Activated CD4-positive, alpha-beta T cell treated with anti-CD3 and anti-CD28 coated beads, Interleukin-2, amount 50 U/mL, for 16 hours (primary cell): ENCODE measurements around the gene IGF1R.

ENCODE experiments used
- DNase-seq: peaks from one replicate; pipeline ENCODE4 v3.0.0-alpha.2; 2020

IGF1R gene

DNA sequence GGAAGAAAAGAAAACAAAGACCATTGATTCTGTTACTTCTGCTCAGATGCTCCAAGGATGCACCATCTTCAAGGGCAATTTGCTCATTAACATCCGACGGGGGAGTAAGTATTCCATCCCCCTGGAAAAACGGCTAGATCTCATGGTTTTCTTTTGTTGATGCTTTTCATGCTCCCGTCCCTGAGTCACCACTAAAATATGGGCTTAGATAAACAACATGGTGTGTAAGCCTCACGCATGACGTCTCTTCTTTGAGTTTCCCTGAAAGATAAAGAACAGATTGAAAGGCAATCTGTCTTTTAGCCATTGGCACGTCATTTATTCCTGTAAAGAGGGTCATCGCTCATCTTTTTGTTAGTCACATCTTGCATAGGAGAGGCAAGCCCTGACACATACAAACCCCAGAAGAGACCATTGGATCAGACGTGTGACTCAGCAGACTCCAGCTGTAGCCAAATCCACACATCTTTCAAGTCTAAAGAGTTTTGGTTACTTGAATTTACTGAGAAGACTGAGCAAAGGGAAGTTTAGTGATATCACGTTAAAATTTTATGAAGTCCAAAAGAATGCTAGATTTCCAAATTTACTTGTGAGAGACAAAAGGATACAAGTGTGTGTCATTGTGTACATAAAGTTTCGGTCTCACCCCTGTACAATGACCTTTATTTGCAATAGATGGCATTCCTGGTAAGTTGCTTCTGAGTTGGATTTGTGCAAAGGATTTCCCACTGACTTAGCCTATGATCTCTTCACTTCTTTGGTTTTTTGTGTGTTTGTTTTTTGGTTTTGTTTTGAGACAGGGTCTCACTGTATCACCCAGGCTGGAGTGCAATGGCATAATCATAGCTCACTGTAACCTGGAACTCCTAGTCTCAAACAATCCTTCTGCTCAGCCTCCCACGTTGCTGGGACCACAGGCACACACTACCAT, 248.7 kb downstream of the IGF1R start:
- DNase-seq: no peak

DNA sequence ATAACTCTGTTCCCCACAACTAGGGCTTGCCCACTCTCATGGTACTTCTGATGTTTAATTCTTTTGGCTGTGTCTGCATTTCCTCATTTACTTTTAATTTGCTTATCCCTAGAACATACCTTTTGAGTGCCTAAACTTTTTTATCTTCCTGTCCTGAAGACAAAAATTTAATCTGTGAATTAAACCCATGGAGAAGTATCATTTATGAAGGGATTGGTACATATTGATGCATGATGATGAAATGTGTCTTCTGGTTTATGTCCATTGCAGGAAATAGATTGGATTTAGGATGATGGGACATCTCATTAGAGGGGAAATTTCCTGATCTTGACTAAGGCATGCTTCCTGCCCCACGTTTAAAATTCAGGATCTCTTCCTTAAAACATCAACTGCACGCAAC, 249.8 kb downstream of the IGF1R start:
- no peak for DNase-seq

DNA sequence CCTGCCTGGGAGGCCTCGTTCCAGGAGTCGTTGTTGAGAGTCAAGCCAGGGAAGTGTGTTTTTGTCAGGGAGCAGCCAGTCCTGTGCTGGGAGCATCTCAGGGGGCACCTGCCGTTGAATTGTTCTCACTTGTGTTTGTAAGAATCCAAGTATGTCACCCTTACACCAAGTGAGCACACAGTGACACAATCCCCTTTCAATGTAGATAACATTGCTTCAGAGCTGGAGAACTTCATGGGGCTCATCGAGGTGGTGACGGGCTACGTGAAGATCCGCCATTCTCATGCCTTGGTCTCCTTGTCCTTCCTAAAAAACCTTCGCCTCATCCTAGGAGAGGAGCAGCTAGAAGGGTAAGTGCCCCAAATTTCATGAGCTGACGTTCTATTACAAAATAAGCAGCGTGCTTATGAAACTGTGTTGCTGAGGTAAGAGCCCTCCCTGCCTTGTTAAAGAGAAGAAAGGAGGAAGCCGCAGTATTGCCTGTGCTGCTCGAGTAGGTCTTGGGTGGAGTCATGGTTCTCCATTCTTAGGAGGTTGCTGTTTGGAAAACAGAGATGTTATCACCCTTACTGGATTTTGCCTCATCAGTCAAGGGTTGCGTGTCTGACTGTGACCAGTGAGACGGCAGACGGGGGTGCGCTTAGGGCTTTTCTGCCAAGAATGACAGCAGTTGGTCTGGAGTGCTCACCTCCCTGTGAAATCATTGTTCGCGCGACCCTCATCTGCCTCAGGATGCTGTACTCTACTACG, 251.1 kb downstream of the IGF1R start:
- DNase-seq: no peak

DNA sequence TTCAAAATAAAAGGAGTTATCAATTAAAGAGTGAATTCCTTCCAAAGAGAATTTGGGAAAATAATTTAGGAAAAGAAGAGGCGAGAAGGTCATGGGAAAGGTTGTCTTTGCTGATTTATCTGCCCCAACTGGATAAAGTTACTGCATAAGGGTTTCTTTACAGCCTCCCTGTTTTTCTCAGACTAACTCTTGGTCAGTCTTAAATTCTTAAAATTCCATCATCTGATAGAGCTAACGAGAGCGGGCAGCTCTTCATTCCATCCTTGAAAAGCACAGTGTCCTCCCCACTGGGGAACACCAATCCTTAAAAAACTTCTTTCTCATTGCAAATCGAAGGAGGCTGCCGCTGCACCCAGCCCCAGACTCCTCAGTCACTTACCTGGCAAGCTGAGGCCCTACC, 252.0 kb downstream of the IGF1R start:
- DNase-seq: no peak

DNA sequence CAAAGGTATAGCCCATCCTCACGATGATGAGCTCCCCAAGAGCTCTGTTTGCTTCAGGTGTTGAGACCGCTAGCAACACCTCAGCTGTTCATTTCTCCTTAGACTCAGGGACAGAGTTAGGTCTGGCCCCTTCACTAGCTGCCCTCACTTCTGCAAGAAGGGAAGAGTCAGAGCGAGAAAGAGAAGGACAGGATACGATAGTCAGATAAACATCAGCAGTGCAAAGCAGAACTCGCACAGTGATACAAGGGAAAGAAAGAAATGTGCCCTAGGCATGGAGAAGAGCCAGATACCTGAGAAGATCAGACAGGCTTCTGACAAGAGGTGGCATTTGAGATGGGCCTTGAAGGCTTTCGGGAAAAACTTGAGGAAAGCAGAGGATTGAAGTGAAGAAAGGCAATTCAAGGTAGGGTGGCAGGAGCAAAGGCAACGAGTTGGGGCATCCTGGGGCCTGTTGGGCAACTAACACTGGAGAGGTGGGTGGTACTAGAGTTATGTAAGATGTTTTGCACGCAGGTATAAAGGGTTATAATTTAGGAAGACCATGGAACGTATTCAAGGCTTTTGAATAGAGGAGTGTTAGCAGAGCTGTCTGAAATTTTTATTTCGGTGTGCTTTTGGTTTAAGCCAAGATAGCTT, 253.2 kb downstream of the IGF1R start:
- DNase-seq: peak; percentile 23

DNA sequence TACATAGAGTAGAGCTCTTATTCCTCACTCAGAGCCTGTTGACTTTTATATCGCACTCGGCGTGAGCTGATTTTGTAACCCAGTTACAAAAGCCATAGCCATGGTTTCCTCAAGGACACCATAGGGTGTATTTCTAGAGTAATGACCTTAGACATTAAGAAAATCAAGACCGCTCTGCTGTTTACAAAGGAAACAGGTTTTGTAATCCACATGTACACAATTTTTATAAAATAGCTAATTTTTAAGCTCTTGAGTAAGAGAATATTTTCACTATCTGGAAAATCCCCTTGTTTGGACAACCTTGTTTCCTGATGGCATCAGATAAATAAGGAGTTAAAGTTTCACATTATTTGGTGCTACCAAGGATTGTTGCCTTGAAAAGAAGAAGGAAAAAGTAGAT, 254.6 kb downstream of the IGF1R start:
- DNase-seq: no peak

DNA sequence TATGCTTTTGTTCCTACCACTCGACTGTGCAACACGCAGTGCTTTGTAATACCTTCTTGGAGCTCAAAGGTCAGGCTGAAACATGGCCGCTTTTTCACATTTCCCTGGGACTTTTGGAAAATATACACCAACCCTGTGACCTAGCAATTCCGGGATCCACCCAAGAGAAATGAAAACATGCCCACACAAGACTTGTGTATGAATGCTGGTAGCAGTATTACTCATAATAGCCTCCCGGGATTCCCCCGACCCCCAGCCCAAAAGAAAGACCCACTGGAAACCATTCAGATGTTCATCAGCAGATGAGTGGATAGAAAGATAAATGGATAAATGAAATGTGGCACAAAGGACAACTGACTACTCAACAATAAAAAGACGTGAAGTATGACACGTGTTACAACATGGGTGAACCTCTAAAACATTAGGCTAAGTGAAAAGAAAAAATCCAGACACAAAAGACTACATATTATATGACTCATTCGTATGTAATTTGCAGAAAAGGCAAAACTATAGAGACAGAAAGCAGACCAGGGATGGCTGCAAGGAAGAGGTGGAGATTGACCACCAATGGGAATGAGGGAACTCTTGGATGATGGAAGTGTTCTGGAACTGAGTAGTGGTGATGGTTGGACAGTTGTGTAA, 255.2 kb downstream of the IGF1R start:
- DNase-seq: no peak

DNA sequence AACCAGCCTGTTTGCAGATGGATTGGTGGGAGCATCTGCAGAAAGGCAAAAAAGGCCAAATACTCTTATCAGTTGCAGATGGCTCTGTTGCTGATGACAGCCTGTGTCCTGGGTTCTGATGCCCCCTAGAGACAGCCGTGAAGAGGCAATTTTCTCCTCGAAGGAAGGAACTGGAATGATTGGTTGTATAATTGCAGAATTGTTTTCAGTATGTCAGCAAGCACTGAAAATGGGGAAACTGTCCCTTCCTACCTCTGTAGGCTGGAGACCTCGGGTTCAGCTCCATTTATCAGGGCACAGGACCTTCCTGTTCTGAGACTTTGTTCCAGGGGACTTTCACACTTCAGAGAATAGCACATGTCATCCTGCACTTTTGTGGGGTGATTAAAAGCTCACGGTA, 256.2 kb downstream of the IGF1R start:
- no peak for DNase-seq

DNA sequence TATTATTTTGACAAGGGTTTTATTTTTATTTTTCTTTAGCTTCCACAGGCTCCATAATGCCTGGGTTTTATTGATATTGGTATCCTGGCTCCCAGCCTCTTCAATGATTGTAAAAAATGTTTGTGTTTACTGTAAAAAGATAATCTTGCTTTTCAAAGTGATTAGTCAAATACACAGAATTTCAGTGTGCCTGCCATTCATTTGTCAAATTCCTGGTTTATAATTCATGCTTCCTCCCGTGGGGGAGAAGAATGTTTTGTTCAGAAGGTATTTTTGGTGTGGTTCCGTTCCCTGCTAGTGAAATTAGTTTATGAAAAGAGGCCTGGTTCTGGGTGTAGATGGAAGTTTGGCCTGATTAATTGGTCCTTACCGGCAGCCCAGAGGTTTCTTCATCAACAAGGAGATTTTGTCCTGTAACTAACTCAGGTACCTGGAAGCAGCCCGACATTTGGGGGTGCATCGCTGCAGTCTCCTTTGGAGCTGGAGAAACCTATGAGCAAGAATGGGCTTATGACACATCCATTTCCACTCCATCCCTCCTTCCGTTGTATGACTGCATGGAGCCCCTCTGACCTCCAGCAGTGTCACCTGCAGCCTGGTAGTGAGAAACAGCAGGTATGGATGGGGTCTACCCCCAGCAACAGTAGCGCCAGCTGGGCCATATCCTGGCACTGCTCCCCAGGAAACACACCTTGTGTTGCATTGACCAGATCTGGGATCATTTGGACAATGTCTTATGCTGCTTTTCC, 257.8 kb downstream of the IGF1R start:
- no peak for DNase-seq

DNA sequence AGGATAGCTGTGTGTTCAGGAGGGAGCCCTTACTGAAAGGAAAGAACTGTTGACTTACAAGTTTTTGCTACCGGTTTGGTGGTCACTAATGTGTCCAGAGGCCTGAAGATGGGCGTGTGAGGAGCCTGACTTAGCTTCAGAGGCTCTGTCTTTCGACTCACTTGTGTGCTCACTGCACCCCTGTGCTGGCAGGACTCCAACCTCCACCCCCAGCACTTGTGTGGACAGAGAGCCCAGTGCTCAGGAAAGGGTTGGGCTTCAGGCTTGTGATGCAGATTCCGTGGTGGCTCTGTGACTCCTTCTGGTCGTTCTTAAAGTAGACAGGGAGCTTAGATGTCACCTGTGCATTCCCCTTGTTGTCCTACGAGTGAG, 258.4 kb downstream of the IGF1R start:
- DNase-seq: no peak

DNA sequence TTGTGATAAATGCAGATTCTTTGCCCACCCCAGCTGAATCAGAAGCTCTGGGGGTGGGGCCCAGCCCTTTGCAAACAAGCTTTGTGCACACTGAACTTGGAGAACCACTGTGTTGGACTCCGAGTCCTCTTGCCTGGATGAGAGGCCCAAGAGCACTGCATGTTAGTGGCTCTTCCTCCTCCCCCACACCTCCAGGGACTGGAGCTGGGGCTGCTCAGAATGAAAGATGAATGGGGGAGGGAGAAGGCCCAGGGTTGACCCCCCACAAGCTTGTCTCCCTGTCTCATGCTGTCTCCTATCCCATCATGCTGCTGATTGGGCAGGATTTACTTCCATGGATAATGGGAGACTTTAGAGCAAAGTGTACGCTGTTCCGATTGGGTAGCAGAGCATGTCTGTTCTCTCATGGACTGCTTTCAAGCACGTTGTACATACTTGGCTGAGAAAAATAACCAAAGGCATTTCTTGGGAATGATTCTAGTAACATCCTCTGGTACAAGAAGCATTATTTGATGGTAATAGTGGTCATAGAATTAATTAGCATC, 259.7 kb downstream of the IGF1R start:
- DNase-seq: no peak

DNA sequence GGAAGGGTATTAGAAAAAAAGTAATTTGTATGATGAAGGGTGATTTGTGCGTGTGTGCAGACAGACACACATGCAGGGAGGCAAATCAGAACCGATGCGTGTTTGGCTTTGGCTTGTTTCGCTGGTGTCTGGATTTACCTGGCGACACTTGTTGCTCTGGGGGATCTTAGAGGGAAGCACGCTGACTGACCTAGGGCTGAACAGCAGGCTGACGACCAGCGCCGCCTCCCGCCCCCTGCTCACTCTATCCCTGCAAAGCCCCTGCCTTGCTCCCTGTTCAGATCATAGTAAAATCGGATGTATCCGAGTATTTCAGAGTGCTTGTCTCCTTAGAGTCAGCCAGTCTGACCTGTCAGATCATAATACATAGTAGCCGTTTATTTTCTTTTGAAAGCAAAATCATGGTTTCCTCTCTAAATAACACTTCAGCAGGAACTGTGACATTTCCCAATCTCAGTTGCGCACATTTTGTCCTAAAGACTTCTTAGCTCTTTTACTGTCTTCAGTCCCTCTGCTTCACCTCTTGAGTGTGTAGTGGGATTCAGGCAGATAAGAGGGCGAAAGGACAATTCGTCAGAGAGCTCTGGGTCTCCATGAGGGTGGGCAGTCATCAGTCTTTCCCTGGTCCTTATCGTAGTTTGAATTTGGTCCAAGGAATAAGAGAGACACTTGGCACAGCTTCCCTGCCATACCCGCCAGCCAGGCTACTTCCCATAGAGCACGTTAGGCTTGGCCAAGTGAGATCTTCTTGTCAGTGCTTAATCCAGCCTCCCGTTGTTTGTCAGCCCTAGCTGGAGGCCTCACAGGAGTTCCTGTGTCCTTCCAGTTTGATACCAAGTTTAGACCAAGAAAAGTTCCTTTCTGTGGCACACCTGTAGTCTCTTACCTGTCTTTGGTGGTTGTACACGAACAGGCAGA, 261.9 kb downstream of the IGF1R start:
- no peak for DNase-seq

DNA sequence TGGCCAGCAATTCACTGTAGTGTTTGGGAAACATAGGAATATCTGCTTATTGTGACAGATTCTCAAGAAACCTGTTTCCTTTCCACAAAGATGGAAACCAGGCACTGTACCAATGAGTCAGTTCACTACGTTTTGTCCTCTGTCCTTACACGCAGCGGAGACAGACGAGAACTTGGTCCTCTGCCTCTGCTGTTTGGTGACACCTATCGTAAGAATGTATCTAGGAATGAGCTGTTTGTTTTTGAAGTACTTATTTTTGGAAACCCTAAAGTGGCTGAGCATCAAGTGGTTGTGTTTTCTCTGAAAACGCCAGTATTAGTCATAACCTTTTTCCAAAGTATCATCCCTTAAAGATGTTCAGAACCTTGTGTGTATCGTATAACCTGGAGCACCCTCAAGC, 266.3 kb downstream of the IGF1R start:
- DNase-seq: peak; percentile 59

DNA sequence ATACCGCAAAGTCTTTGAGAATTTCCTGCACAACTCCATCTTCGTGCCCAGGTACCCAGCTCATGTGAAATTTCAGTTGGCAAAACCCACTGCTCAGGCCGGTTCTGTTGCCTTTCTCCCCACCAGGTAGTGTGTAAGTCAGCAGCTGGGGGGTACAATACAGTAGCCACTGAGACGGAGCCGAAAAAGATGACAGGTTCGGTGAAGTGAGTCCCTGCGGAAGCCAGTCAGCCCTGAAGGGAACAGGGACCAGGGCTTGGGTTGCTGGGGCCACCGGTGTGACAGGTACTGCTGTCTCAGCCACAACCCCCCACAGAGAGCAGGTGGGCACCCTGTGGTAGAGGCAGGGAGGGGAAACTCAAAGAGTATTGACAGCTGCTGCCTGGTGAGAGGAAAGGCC, 268.5 kb downstream of the IGF1R start:
- no peak for DNase-seq

DNA sequence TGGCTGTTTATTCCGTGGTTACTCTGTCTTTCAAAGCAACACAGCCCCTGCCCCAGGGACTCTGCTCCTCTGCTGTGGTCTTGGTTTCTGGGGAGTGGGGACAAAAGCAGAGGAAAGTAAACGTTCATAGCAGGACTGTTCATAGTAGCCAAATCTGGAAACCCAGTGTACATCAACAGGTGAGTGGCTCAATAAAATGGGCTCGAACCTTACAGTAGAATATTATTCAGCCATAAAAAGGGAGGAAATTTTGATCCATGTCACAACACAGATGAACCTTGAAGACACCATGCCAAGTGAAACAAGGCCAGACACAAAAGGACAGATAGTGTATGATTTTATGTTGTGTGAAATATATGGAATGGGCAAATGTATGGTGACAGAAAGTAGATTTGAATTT, 269.1 kb downstream of the IGF1R start:
- no peak for DNase-seq

DNA sequence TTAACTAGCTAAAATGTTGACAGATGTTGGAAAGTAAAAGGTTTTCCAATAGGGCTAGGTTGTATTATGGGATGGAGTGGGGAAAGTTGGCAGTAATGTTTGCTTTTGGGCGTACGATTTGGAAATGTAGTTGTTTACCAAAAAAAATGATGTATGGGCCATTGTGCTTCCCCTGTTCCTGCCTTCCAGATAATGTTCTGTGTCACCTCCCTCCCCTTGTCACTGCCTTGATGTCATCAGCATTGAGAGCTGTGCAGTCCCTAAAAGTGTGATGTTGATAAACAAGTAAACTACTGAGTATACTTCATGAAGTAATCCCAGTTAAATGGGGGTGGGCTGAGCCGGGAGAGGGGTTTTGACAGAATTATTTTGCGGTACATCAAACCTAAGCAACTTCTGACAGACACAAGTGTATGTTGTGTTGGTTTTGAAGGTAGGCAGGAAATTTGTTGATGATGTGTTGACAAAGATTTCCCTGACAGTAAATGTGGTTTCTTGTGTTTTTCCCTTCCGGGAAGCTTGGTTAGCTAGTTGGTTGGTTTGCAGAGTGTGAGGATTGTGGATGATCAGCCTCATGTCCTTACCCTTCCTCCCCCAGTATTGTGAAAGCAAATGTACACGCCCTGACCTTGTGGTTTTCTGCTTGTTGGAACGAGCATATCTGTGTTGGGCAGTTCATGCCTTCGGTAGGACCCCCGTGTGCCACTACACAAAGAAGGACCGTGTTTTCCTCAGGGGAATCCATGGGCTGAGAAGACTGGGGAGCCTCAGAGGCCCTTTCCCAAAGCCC, 271.9 kb downstream of the IGF1R start:
- DNase-seq: peak; percentile 18

DNA sequence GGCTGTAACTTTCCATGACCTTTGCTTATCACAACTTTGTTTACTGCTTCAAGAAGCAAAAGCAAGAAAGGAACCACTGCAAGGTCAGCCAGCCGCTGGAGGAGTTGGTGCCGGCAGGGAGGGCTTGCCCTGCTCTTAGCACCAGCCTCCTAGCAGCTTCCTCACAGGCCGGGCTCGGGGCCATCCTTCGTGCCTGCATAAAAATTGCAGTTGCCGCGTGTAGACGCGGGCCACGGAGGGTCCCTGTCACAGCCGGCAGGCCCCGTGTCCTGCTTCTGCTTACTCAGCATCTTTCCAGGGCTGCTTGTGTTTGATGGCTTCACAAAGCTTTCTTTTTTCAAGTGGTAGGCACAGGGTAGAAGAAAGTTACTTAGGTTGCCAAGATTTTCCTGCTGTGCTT, 274.8 kb downstream of the IGF1R start:
- no peak for DNase-seq

DNA sequence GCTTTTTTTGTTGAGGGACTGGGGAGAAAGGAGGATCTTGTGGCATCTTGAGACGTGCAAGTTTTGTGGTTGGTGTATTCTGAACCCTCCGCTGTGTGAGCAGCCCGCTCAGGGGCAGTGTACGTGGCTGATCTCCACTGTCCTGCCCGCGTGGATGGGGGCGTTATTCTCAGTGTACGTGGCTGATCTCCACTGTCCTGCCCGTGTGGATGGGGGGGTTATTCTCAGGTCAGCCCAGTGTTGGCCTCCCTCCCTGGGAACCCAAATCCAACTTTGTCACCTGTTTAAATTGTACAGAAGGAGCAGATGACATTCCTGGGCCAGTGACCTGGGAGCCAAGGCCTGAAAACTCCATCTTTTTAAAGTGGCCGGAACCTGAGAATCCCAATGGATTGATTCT, 275.2 kb downstream of the IGF1R start:
- no peak for DNase-seq

DNA sequence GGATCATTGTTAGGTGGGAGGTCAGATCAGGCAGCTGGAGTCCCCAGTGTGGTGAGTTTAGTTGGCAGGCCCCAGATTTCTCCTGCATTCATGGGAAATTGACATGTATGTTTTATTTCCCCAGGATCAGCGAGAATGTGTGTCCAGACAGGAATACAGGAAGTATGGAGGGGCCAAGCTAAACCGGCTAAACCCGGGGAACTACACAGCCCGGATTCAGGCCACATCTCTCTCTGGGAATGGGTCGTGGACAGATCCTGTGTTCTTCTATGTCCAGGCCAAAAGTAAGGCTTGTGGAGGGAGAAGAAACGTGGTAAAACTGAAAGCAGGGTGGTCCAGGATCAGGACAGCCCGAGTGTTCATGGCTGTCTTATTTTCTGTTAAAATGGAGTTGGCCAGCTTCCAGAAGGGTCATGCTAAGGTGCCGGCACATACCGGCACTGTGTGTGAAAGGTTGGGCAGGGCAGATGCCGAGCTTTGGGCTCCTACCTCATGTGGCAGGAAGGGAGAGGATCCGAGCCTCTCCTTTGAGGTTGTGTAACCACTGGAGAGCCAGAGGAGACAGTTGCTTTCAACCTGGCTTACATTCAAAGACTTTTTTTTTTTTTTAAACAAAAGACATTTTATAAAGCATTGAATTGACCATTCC, 276.2 kb downstream of the IGF1R start:
- DNase-seq: no peak

DNA sequence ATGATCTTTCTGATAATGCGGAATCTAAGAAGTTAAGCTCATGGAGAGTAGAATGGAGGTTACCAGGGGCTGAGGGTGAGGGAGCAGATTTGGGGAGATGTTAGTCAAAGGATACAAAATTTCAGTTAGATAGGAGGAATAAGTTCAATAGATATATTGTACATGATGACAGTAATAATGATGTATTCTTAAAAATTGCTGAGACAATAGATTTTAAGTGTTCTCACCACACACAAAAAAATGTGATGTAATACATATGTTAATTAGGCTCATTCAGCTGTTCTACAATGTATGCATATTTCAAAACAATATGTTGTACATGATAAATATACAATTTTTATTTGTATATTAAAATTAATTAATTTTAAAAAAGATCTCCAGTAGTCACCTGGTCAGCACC, 277.9 kb downstream of the IGF1R start:
- no peak for DNase-seq
